Mesothelial cell of epicardium (in vitro differentiated cells): Measurements from ENCODE around the gene STK39. TPM values are rescaled to one million over a fixed set of nuclear protein-coding genes. Genes with fewer than 3 reads are reported as not detected.

Experiments
- DNase-seq, 2 experiments: peaks; one replicate each; pipeline ENCODE4 v3.0.0; 2021; ENCODE audit warnings: low spot score in 2 of 2; ENCODE audit not compliant: unreplicated experiment in 2 of 2
- H3K27ac Mint-ChIP-seq: 2 replicates; pipeline ENCODE4 v1.8.0; 2021; ENCODE audit warnings: mixed read lengths
- H3K27me3 Mint-ChIP-seq: 2 replicates; pipeline ENCODE4 v1.8.0; 2021; ENCODE audit warnings: low read depth, mixed read lengths
- H3K36me3 Mint-ChIP-seq: 2 replicates; pipeline ENCODE4 v1.8.0; 2021; ENCODE audit warnings: mixed read lengths
- H3K4me1 Mint-ChIP-seq: 2 replicates; pipeline ENCODE4 v1.8.0; 2021; ENCODE audit warnings: mixed read lengths
- H3K4me3 Mint-ChIP-seq: 2 replicates; pipeline ENCODE4 v1.8.0; 2021; ENCODE audit warnings: mild to moderate bottlenecking, moderate library complexity, mixed read lengths
- H3K9me3 Mint-ChIP-seq: 2 replicates; pipeline ENCODE4 v1.8.0; 2021; ENCODE audit warnings: mixed read lengths
- CTCF ChIP-seq: fragments of 200-600 bp; sonication (generic); IDR thresholded peaks from one replicate; pipeline ENCODE4 v1.5.0; 2021; ENCODE audit warnings: antibody characterized with exemption; ENCODE audit not compliant: unreplicated experiment
- total RNA-seq: library from RNA; stranded (reverse); gene quantifications from 3 replicates; pipeline ENCODE4 v1.2.1, GENCODE V29; 2021

Gene STK39
- total RNA-seq, 1 donor from 2014 or later = 18.7 TPM

DNA sequence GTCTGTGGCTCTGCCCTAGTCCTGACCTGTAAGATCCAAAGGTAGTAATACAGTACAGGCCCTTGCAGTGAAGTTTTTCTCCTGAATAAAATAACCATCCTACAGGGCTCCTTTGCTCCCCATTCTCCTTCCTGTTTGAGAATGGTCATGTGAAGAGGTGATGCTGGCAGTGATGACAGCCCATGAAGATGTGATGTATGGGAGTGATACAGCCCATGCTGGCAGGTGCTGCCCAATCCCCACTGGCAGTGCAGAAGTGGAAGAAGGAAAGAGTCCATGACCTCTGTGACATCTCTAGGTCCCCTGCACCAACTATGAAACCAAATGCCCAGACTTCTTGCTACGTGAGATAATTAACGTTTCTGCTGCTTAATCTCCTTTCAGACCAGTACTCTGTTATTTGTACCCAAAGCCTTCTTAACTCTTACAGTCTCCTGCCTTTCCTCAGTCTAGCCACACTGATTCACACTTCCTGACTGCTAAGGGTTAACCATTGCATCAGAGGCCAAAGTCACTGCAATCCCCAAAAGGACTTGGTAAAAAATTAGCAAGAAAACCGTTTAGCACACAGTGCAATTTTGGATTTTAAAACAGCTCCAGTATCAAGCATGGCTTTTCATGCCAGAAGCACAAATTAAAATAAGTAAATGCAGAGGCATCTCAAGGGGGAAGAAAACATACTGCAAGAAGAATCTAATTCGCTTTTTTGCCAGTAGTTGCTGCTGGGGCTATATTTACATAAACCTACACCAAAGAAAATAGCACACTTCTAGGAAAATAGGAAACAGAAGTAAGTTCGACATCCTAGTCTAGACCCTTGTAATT, 98.0 kb downstream of the STK39 start:
- TF ChIP-seq CTCF = no peak
- no peak for DNase-seq
- peaks cover 8% of the 10 kb centered on the region for H3K4me1 Mint-ChIP-seq
- H3K27me3 Mint-ChIP-seq = no peaks in the 10 kb centered on the region
- H3K4me3 Mint-ChIP-seq = no peak overlapping the region
- no peak overlapping the region for H3K27ac Mint-ChIP-seq
- peaks cover 8% of the 10 kb centered on the region for H3K36me3 Mint-ChIP-seq
- no peaks in the 10 kb centered on the region for H3K9me3 Mint-ChIP-seq

GRCh38 chr2:168147830-168148794, 99.3 kb downstream of the STK39 start:
- Mint-ChIP-seq H3K27ac (no peak overlapping the region), H3K27me3 (no peaks in the 10 kb centered on the region), H3K9me3 (no peaks in the 10 kb centered on the region), H3K36me3 (peaks cover 13% of the 10 kb centered on the region), H3K4me3 (no peak overlapping the region), H3K4me1 (peaks cover 8% of the 10 kb centered on the region)
- no peak for TF ChIP-seq CTCF
- no peak for DNase-seq

DNA sequence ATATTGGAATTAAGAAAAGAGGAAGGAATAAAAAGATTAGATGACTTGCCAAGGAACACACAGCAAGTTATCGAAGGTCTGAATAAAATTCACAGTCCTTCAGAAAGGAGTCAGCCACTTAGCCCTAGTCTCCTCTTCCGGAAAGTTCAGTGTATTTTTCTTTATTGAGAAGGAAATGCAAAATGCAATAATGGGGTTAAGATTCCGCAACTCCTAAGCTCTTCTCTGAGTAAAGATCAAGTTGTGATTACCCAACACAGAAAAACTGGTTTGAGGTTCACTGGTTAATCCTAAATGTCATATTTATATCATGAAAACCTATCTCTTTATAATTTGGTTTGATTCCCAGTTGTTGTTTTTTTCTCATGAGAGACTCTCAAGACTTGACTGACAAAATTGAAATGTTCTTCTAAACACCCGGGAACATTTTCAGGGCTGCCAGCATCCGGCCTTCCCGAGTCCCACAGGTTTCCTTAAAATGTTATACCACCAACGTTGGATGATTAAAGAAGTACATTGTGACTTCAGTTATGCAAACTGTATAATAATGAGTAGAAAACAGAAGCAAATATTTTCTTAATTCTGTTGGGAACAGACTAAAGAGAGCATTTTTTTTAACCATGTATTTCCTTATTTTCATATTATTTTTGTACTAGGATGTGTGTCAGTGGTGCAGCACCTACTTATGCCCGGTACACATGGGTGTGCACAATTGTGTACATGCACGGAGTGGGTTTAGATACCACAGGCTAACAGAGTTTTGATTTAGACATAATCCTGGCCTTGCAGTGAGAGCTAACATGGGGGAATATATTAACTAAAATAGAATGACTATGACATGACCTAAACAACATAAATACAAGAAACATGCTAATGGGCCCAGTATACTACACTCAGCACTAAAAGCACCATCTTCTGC, 100.2 kb downstream of the STK39 start:
- H3K4me3 Mint-ChIP-seq = no peak overlapping the region
- TF ChIP-seq CTCF = no peak
- H3K27me3 Mint-ChIP-seq = no peaks in the 10 kb centered on the region
- no peak overlapping the region for H3K27ac Mint-ChIP-seq
- no peak for DNase-seq
- H3K36me3 Mint-ChIP-seq = peaks cover 14% of the 10 kb centered on the region
- H3K4me1 Mint-ChIP-seq = peaks cover 8% of the 10 kb centered on the region
- H3K9me3 Mint-ChIP-seq = no peaks in the 10 kb centered on the region

DNA sequence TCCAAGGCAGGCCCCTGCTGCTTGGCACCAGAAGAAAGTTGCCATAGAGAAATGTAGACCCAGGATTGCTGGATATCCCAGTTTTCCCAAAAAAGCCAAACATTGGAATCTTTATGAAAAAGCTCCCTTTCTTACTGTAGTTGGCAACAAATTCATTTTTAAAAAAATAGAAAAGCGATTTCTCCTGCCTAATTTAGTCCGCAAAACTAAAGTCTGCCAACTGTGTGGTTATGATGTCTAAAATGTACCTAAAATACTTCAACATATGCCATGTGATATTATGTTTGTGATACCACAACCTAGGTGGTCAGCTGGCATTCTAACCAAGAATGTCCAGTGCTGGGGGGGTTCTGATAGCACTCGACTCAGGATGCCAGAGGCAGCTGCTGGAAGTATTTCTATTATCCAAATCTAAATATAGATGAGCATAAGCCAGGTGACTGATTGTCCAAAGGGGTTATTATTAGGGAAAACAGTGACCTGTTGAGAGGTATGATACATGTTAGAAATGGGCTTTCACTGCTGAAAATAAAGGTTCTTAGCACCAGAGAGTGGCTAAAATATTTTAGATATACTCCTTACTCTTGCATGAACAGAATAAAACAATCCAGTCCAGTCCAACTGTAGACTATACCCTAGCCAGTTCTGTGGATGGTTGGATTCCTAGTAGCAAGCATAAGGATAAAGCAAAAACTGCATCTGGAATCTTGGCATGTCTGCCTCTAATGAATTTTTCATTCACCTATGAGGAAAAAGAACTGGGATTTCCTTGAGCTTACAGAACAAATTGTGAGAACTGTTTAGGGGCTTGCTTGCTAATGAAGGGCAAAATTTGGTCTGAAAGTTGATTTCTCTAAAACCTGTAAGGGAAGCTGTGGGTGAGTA, 101.7 kb downstream of the STK39 start:
- TF ChIP-seq CTCF = no peak
- peaks cover 11% of the 10 kb centered on the region for H3K36me3 Mint-ChIP-seq
- no peak overlapping the region for H3K27ac Mint-ChIP-seq
- no peaks in the 10 kb centered on the region for H3K9me3 Mint-ChIP-seq
- no peak overlapping the region for H3K4me3 Mint-ChIP-seq
- no peaks in the 10 kb centered on the region for H3K27me3 Mint-ChIP-seq
- H3K4me1 Mint-ChIP-seq = peaks cover 10% of the 10 kb centered on the region
- DNase-seq = no peak
